Neural progenitor cell (in vitro differentiated cells): ENCODE results near the gene ZC3H12A. TPM values are rescaled to one million over a fixed set of nuclear protein-coding genes. Genes with fewer than 3 reads are reported as not detected.

Experiments used
- DNase-seq: peaks from one replicate; pipeline ENCODE4 v3.0.0-alpha.2; 2016; ENCODE audit warnings: low spot score
- H2AFZ ChIP-seq: fragments of 200-600 bp; sonication (generic); replicated peaks from 2 replicates; pipeline ENCODE4 v1.6.1; 2016; ENCODE audit warnings: antibody characterized with exemption
- H3F3A ChIP-seq: fragments of 200-600 bp; sonication (generic); 2 replicates; pipeline ENCODE4 v1.6.1; 2016; ENCODE audit warnings: antibody characterized with exemption, low read depth
- H3K27ac ChIP-seq: fragments of 200-600 bp; sonication (generic); 2 replicates; pipeline ENCODE4 v1.5.1; 2016; ENCODE audit warnings: mild to moderate bottlenecking
- H3K27me3 ChIP-seq: fragments of 200-600 bp; sonication (generic); 2 replicates; pipeline ENCODE4 v1.6.1; 2016; ENCODE audit warnings: mild to moderate bottlenecking, moderate library complexity
- H3K36me3 ChIP-seq: fragments of 200-600 bp; sonication (generic); 2 replicates; pipeline ENCODE4 v1.5.1; 2016
- H3K4me1 ChIP-seq: fragments of 200-600 bp; sonication (generic); 2 replicates; pipeline ENCODE4 v1.6.1; 2016; ENCODE audit warnings: mixed run types
- H3K4me2 ChIP-seq: fragments of 200-600 bp; sonication (generic); 2 replicates; pipeline ENCODE4 v1.6.1; 2016
- H3K4me3 ChIP-seq: fragments of 200-600 bp; sonication (generic); 2 replicates; pipeline ENCODE4 v1.5.1; 2016
- H3K79me2 ChIP-seq: fragments of 200-600 bp; sonication (generic); 2 replicates; pipeline ENCODE4 v1.6.1; 2016; ENCODE audit warnings: low read depth
- H3K9ac ChIP-seq: fragments of 200-600 bp; sonication (generic); 2 replicates; pipeline ENCODE4 v1.6.1; 2016
- H3K9me3 ChIP-seq: fragments of 200-600 bp; sonication (generic); 2 replicates; pipeline ENCODE4 v1.5.1; 2016; ENCODE audit warnings: low read depth
- H4K20me1 ChIP-seq: fragments of 200-600 bp; sonication (generic); 2 replicates; pipeline ENCODE4 v1.6.1; 2016; ENCODE audit warnings: low read depth
- H3K27ac Mint-ChIP-seq: 3 replicates; pipeline ENCODE4 v1.8.0; 2021; ENCODE audit warnings: mixed read lengths
- H3K27me3 Mint-ChIP-seq: 2 replicates; pipeline ENCODE4 v1.8.0; 2022; ENCODE audit warnings: low read depth, mild to moderate bottlenecking, inconsistent platforms, moderate library complexity, mixed read lengths; ENCODE audit not compliant: insufficient read depth
- H3K36me3 Mint-ChIP-seq: 3 replicates; pipeline ENCODE4 v1.8.0; 2021; ENCODE audit warnings: mixed read lengths
- H3K4me1 Mint-ChIP-seq: 3 replicates; pipeline ENCODE4 v1.8.0; 2021; ENCODE audit warnings: mixed read lengths
- H3K4me3 Mint-ChIP-seq: 3 replicates; pipeline ENCODE4 v1.8.0; 2021; ENCODE audit warnings: mild to moderate bottlenecking, moderate library complexity, mixed read lengths
- H3K9me3 Mint-ChIP-seq: 3 replicates; pipeline ENCODE4 v1.8.0; 2020; ENCODE audit warnings: mixed read lengths
- EZH2 ChIP-seq: fragments of 200-600 bp; sonication (generic); IDR thresholded peaks from 2 replicates; pipeline ENCODE4 v1.6.1; 2017; ENCODE audit warnings: antibody characterized with exemption, mild to moderate bottlenecking, moderate library complexity
- EZH2phosphoT487 ChIP-seq: fragments of 200-600 bp; sonication (generic); IDR thresholded peaks from 2 replicates; pipeline ENCODE4 v1.6.1; 2017; ENCODE audit warnings: antibody characterized with exemption
- total RNA-seq: library from RNA; depleted of rRNA; stranded (reverse); fragments of >200 nt; gene quantifications from 2 replicates; pipeline ENCODE4 v1.2.3, GENCODE V29; 2015; ENCODE audit warnings: low replicate concordance
- TF ChIP-seq, protein P1 (sequence below): fragments of 200-600 bp; sonication (generic); IDR thresholded peaks from 2 replicates; pipeline ENCODE4 v1.5.1; 2017; ENCODE audit warnings: antibody characterized with exemption, mild to moderate bottlenecking

The ZC3H12A gene
- total RNA-seq, 1 donor from 2014 or later, result 1.2 TPM

GRCh38 chr1:37487619-37487984, 13.2 kb downstream of the ZC3H12A start:
- Mint-ChIP-seq H3K27me3 (no peaks in the 10 kb centered on the region), H3K4me3 (no peak overlapping the region), H3K4me1 (no peaks in the 10 kb centered on the region), H3K36me3 (peaks cover 3% of the 10 kb centered on the region), H3K9me3 (no peaks in the 10 kb centered on the region), H3K27ac (peak overlapping the region; percentile 10)
- H3K27ac ChIP-seq, result no peak overlapping the region
- no peaks in the 10 kb centered on the region for H3K27me3 ChIP-seq
- no peaks in the 10 kb centered on the region for H3K4me1 ChIP-seq
- no peaks in the 10 kb centered on the region for H3K9me3 ChIP-seq
- H3K4me3 ChIP-seq, result no peak overlapping the region
- no peaks in the 10 kb centered on the region for H4K20me1 ChIP-seq
- H3K79me2 ChIP-seq, result no peaks in the 10 kb centered on the region
- no peaks in the 10 kb centered on the region for H3K36me3 ChIP-seq
- H3F3A ChIP-seq, result no peaks in the 10 kb centered on the region
- H2AFZ ChIP-seq, result no peak overlapping the region
- TF ChIP-seq EZH2phosphoT487 (no peak), EZH2 (no peak)
- TF ChIP-seq, protein P1, sequence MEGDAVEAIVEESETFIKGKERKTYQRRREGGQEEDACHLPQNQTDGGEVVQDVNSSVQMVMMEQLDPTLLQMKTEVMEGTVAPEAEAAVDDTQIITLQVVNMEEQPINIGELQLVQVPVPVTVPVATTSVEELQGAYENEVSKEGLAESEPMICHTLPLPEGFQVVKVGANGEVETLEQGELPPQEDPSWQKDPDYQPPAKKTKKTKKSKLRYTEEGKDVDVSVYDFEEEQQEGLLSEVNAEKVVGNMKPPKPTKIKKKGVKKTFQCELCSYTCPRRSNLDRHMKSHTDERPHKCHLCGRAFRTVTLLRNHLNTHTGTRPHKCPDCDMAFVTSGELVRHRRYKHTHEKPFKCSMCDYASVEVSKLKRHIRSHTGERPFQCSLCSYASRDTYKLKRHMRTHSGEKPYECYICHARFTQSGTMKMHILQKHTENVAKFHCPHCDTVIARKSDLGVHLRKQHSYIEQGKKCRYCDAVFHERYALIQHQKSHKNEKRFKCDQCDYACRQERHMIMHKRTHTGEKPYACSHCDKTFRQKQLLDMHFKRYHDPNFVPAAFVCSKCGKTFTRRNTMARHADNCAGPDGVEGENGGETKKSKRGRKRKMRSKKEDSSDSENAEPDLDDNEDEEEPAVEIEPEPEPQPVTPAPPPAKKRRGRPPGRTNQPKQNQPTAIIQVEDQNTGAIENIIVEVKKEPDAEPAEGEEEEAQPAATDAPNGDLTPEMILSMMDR, result no peak
- no peak for DNase-seq
- H3K4me2 ChIP-seq, result no peak overlapping the region
- H3K9ac ChIP-seq, result no peak overlapping the region

DNA sequence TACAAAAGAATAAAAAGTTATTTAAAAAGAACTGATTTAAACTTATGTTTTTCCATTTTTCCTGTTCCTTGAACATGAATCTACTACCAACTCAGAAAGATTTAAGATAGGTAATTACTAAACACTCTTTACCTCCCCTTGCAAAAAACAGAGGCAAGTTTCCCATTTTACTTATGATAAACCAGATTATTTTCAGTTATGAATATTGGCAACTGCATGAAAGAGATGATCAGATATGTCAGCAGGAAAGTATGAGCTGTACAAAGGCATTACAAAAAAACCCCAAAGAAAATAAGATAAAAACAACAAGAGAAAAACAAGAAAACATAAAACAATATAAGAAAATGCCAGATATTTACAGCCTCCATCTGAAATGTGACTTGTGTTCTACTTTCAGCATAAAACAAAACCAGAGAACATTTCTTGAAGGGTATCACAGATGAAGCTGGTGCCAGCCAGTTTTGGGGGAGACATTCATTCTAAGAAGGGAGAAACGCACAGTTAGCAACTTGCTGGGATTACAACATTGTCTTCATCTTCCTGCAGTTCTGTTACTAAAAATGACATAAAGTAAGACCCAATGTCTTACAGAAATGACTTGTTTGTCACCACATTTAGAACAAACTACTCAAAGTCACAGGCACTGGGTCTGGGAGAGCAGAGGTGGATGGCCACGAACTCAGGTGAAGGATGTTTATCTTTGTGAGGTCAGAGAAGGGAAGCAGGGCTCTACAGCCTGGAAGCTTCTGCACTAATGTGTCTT, 19.1 kb downstream of the ZC3H12A start:
- no peaks in the 10 kb centered on the region for H3K4me1 Mint-ChIP-seq
- H3K4me3 ChIP-seq, result no peak overlapping the region
- H3K9me3 Mint-ChIP-seq, result no peaks in the 10 kb centered on the region
- no peak overlapping the region for H2AFZ ChIP-seq
- H3K36me3 Mint-ChIP-seq, result peaks cover 13% of the 10 kb centered on the region
- H3K27ac ChIP-seq, result no peak overlapping the region
- no peaks in the 10 kb centered on the region for H3K36me3 ChIP-seq
- TF ChIP-seq EZH2 (no peak), EZH2phosphoT487 (no peak)
- TF ChIP-seq, protein P1, result no peak
- H4K20me1 ChIP-seq, result peaks cover 6% of the 10 kb centered on the region
- H3K4me3 Mint-ChIP-seq, result no peak overlapping the region
- no peaks in the 10 kb centered on the region for H3K9me3 ChIP-seq
- H3F3A ChIP-seq, result no peaks in the 10 kb centered on the region
- no peaks in the 10 kb centered on the region for H3K27me3 Mint-ChIP-seq
- no peaks in the 10 kb centered on the region for H3K4me1 ChIP-seq
- H3K9ac ChIP-seq, result no peak overlapping the region
- no peaks in the 10 kb centered on the region for H3K27me3 ChIP-seq
- no peak for DNase-seq
- no peak overlapping the region for H3K27ac Mint-ChIP-seq
- H3K79me2 ChIP-seq, result no peaks in the 10 kb centered on the region
- no peak overlapping the region for H3K4me2 ChIP-seq

DNA sequence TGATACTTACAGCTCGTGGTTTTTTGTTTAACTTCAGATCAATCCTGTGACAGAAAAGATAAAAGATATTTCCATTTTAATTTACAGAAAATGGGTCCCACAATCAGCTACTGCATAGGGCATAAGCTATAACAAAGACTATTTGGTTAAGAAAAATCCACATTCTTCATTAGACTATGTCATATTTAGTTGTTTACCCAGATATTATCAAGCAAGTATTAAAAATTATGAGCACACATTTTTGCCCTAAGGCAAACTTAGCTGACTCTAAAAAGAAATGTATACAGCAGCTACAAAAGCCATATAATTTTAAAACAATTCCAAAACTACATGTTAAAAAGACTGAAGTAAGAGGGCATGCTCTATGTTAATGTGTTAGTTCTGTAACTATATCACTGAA, 21.5 kb downstream of the ZC3H12A start:
- Mint-ChIP-seq H3K36me3 (peaks cover 15% of the 10 kb centered on the region), H3K4me1 (no peaks in the 10 kb centered on the region), H3K9me3 (no peaks in the 10 kb centered on the region), H3K27ac (no peak overlapping the region), H3K27me3 (no peaks in the 10 kb centered on the region), H3K4me3 (no peak overlapping the region)
- Histone ChIP-seq H3K4me2 (no peak overlapping the region), H3F3A (no peaks in the 10 kb centered on the region), H2AFZ (no peak overlapping the region), H3K9me3 (no peaks in the 10 kb centered on the region), H3K79me2 (no peaks in the 10 kb centered on the region), H3K4me1 (no peaks in the 10 kb centered on the region), H3K9ac (no peak overlapping the region), H3K27ac (no peak overlapping the region), H3K36me3 (no peaks in the 10 kb centered on the region), H3K27me3 (no peaks in the 10 kb centered on the region), H3K4me3 (no peak overlapping the region), H4K20me1 (peaks cover 6% of the 10 kb centered on the region)
- no peak for DNase-seq
- TF ChIP-seq, protein P1, result no peak
- no peak for TF ChIP-seq EZH2
- no peak for TF ChIP-seq EZH2phosphoT487
